OCI-M1 (cell line): ENCODE measurements around the gene CBLC.

ENCODE experiments used
- DNase-seq: peaks from one replicate; lab custom pipeline; 2025; lab: John Stamatoyannopoulos, UW

Gene CBLC

DNA sequence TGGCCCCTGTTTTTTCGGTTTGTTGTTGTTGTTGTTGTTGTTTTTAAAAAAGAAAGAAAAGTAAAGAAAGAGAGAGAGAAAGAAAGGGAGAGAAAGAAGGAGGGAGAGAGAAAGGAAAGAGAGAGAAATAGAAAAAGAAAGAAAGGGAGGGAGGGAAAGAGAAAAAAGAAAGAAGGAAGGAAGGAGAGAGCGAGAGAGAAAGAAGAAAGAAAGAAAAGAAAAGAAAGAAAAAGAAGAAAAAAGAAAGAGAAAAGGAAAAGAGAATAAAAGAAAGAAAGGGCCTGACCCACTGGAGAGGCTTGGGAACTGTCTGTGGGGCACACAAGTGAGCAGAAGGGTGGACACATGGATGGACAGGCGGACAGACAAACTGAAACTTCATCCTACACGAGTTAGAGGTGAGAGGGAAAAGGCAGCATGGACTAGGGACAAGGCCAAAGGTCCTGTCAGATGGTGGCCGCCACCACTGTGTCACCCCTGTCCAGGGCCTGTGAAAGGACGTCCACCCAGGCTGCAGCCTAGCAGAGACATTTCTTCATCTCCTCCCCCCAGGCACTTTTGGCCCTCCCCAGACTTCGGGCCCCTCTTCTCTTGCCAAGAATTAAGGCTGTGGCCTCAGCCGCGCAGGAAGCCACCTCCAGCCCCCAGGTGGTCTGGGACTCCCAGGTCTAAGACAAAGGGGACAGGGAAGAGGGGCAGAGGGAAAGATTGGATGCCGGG, 22.1 kb downstream of the CBLC start:
- DNase-seq = no peak

DNA sequence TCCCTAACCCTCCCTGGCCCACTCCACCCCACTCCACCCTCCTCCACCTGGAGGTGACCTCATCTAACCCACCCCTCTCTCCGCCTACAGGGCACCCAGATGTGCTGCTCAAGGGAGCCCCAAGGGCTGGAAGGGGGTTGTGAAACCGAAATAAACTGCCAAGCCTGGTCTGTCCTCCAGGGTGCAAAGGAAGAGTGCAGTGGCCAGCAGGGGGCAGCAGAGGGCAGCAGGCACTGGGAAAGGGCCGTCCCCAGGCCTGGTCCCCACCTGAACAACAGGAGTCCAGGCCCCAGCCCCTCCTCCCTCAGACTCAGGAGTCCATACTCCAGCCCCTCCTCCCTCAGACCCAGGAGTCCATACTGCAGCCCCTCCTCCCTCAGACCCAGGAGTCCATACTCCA, 22.8 kb downstream of the CBLC start:
- peak; percentile 93 for DNase-seq

DNA sequence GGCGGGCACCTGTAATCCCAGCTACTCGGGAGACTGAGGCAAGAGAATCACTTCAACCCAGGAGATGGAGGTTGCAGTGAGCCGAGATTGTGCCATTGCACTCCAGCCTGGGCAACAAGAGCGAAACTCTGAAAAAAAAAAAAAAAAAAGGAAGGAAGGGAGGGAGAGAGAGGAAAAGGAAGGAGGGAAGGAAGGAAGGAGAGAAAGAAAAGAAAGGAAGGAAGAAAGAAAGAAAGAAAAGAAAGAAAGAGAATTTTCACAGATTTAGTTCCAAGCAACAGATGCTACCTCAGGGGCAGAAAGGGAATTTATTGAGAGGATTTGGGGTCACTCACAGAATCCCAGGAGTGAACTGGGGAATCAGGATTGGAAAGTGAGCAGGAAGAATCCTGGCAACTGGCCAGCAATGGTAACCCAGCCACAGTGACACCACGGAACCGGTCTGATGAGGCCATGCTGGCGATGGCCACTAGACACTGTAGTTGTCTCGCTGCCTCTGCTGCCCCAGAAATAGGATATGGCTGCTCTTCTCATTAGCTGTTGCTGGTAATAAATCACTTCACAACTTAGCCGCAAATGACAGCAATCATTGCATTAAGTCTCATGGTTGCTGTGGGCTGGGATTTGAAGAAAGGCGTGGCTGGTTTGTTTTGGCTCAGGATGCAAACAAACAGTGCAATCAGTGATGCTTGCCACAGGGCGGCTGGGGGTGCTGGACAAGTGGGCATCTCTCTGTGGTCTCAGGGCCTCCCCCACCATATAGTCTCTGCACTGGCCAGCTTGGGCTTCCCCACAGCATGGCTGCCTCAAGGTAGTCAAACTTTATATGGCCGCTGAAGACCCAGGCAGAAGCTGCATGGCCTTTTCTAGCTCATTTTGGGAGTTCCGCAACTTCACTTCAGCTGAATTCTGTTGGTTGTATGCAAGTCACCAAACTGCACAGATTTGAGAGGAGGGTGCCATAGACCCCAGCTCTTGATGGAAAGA, 26.0 kb downstream of the CBLC start:
- no peak for DNase-seq

DNA sequence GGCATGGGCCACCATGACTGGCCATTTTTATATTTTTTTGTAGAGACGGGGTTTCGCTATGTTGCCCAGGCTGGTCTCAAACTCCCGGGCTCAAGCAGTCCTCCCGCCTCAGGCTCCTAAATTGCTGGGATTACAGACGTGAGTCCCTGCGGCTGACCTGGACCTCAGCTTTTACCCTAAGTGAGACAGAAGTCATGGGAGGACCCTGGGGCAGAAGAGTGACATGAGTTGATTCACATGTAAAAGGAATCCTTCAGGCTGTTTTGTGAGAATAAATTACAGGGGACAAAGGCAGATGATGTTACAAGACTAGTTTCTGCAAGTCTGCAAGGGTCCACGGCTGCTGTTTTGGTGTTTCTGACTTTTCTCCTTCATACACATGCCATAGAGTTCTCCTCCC, 28.6 kb downstream of the CBLC start:
- peak; percentile 13 for DNase-seq

DNA sequence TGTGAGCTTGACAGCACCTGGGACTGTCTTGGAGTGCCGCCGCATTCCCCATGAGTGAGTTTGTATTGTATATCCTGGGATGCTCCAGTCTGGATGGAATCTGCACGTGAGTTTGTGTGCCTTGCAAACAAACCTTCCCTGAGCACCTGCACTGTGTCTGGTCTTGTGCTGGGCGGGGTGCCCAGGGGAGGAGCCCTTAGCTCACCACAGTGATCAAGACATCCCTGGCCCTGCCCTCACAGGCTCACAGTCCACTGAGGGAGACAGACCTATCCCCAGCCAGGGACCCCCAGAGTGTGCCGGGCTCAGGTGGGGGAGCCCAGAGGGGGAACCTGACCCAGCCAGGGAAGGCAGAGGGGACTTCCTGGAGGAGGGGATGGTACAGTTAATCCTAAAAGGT, 29.5 kb downstream of the CBLC start:
- DNase-seq = no peak

DNA sequence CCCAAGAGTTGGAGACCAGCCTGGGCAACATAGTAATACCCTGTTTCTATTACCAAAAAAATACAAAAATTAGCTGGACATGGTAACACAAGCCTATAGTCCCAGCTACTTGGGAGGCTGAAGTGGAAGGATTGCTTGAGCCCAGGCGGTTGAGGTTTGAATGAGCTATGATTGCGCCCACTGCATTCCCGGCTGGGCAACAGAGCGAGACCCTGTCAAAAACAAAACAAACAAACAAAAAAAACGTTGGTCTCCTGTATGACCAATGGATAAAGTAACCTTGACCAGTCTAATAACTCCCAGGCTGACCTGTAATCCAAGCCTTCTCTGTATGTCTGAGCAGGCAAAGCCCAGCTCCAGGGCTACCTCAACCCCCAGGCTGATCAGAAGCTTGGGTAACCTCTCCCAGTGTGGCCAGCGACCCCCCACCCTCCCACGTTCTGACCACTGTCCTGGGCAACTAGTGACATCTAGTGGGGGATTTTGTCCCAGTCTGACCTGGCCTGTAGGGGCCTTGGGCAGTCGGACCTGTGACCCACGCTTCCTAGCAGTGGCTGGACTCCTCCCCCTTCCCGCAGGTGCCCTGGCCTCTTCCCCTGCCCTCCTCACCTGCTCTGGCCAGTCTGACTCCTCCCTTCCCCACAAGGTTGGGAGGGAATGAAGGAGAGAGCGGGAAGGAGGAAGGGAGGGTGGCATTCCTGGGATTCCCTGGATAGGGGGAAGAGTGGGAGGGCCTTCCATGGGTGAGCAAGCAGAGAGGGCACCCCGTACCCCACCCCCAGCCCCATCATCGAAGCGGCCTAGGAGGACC, 30.2 kb downstream of the CBLC start:
- DNase-seq = peak; percentile 80

DNA sequence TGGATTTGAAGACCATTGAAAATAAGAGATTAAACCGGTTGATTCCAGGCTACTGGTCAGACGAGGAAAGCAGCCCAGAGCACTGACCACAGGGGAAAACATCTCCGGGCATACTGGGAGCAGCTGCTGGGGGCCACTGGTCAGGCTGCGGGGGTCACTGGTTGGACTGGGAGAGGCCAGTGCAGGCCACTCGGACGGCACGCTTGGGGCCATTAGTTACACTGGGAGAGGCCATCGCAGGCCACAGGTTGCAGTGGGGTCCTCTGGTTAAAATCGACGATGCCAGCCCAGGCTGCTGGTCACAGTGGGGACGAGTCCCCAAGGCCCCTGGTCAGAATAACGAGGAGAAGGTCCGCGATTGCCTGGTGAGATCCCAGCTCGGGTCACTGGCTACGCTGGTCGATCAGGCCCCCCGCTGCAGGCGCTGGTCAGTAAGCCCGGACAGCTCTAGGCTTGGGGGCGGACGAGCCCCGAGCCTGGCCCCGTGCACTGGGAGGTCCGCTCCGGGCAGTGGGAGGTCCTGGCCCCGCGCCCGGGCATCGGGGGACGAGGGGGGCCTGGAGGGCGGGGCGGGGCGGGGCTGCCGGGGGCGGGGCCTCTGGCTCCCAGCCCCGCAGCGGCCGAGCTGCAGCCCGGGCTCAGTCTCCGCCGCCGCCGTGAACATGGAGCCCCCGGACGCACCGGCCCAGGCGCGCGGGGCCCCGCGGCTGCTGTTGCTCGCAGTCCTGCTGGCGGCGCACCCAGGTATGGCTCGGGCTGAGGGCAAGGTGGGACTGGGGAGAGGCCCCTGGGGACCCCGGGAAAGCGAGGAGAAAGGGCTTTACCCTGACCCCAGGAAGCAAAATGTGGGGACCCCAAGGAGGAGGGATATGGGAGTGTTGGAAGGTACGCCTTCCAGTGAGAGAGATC, 31.0 kb downstream of the CBLC start, which contains the start of gene BCAM:
BCAM (plus strand) TSS at position 641 of the 909 bp plus-strand sequence; CDS start at position 663, 22 bp downstream.
- peak; percentile 37 for DNase-seq

DNA sequence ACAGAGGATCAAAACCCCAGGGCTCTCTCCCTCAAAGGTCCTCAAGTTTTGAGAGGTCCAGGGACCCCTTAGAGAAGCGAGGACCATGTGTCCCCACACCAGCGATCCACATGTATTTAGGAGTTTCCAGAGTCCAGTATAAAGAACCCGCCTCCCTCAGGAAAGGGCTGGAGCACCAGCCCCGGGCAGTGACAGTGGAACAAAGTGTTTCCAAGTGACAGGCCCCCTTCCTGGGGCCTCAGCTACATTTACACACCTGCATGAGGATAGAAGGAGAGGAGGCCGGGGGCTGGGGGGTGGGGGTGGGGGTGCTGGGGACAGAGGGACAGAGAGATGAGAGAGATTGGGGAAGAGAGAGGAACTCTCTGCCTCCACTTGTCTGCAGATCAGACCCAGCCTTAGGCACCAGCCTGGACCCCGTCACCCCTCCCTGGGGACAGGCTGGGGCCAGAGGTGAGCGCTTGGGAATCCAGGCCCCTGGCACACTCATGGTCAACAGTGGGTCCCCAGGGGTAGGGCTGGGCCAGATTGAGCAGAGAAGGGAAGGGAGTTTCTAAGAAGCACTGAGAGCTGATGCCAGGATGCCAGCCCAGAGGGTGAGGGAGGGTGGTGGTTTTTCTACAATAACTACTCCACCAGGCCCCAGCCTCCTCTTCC, 32.0 kb downstream of the CBLC start:
- DNase-seq = no peak

DNA sequence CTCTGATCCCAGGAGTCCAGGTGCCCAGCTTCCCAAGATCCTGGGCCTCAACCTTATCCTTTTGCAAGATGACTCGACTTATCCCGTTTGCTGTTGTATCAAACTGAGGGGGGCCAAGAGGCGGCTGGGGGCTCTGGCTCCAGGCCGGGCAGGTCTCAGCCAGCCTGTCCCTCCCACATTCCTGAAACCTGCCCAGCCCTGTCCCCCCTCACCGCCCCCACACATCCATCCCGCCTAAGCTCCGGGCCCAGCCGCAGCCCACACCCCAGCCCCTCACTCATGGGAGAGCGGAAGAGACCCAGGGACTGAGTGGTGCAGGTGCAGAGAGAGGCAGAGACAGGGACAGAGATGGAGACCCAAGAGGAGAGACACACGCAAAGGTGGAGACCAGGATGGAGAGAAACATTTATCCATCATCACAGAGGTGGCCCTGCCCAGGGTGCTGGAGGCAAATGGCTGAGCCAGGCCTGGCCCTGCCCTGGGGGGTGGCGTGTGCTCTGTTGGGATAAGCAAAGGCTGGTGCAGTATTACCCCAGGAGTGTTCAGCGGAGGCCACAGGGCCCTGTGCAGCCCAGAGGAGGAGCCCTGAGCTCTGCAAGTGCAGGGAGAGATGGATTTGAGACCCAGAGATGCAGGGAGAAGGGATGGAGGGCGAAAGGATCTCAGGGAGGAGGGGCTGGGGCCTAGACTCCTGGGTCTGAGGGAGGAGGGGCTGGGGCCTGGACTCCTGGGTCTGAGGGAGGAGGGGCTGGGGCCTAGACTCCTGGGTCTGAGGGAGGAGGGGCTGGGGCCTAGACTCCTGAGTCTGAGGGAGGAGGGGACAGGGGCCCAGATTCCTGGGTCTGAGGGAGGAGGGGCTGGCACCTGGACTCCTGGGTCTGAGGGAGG, 32.8 kb downstream of the CBLC start:
- DNase-seq = no peak

DNA sequence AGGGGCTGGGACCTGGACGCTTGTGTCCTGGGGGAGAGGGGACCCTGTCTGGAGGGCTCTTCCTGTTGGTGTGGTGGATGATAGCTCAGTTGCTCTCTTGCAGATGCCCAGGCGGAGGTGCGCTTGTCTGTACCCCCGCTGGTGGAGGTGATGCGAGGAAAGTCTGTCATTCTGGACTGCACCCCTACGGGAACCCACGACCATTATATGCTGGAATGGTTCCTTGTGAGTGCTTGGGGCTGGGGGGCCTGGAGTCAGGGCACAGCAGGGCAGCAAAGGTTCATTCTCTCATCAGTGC, 33.4 kb downstream of the CBLC start:
- no peak for DNase-seq

DNA sequence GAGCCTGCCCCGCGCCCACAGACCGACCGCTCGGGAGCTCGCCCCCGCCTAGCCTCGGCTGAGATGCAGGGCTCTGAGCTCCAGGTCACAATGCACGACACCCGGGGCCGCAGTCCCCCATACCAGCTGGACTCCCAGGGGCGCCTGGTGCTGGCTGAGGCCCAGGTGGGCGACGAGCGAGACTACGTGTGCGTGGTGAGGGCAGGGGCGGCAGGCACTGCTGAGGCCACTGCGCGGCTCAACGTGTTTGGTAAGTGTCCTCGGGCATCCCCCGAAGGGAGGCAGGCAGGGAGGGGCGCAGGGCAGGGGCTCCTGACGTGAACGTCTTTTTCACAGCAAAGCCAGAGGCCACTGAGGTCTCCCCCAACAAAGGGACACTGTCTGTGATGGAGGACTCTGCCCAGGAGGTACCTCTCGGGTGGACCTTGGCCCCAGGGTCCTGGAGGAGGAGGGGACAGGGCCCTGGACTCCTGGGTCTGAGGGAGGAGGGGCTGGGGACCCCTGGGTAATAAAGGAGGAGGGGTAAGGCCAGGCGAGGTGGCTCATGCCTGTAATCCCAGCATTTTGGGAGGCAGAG, 34.5 kb downstream of the CBLC start:
- DNase-seq = no peak

DNA sequence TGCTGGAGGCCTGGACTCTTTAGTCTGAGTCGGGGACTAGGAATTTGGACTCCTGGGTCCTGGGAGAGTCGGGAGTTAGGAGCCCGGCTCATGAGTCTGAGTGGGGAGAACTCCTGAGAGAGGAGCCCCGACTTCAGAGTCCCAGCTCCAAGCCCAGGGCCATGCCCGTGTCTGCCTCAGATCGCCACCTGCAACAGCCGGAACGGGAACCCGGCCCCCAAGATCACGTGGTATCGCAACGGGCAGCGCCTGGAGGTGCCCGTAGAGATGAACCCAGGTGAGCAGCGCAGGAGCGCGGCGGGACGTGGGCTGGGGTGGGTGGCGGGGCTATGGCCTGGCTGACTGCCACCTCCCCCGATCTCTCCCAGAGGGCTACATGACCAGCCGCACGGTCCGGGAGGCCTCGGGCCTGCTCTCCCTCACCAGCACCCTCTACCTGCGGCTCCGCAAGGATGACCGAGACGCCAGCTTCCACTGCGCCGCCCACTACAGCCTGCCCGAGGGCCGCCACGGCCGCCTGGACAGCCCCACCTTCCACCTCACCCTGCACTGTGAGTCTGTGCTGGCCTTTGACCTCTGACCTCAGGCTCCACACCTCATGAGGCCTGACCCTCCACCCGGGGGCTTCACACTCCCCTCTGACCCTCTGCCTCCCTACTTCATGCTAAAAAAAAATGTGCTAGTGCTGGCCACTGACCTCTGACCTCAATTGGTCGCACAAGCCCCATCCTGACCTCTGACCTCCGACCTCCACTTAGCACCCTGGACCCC, 35.6 kb downstream of the CBLC start:
- DNase-seq = no peak

DNA sequence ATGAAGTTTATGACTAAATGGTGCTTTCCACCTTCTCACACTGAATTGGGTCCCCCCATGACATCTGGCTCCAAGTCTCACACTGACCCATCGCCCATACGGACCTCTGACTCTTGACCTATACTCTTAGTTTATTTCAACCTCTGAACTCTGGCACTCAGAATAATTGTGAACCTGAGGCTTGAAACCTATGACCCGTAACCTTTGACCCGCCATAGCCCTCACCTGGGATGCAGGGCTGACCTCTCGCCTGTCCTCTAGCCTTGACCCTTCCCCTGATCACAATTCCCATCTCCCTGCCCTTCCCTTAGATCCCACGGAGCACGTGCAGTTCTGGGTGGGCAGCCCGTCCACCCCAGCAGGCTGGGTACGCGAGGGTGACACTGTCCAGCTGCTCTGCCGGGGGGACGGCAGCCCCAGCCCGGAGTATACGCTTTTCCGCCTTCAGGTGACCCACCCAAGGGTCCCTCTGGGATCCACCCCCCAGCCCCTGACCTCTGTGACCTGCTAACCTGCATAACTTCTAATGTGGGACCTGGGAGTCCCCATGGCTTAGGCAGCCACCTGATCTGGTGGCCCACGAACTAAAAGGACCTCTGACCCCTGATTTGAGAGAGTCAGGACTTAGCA, 36.3 kb downstream of the CBLC start:
- DNase-seq = no peak

DNA sequence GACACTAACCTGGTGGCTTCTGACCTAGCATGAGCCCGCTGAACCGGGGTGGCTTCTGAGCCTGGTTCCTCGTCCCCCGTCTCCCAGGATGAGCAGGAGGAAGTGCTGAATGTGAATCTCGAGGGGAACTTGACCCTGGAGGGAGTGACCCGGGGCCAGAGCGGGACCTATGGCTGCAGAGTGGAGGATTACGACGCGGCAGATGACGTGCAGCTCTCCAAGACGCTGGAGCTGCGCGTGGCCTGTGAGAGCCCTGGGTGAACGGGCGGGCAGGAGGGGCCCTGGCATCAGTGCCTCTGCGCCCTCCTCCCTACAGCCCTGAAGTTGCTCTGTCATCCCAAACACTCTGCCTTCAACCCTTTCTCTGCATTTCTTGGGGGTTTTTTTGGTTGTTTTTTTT, 36.8 kb downstream of the CBLC start:
- no peak for DNase-seq

DNA sequence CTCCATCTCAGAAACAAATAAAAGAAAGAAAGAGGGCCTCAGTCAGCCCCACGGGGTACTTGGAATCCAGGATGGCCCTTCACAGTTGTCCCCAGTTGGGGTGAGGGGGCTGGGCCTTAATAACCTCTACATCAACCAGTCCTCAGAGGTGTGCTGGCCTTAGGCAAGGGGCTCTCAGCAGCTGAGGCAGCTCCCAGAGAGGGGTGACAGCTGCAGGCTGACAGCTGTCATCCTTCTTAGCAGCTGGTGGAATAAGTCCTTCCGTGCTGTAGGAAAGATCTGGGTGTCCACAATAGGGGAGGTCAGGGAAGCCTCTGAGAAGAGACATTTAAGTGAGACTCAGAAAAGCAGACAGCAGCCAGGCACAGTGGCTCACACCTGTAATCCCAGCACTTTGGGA, 38.6 kb downstream of the CBLC start:
- DNase-seq = no peak

DNA sequence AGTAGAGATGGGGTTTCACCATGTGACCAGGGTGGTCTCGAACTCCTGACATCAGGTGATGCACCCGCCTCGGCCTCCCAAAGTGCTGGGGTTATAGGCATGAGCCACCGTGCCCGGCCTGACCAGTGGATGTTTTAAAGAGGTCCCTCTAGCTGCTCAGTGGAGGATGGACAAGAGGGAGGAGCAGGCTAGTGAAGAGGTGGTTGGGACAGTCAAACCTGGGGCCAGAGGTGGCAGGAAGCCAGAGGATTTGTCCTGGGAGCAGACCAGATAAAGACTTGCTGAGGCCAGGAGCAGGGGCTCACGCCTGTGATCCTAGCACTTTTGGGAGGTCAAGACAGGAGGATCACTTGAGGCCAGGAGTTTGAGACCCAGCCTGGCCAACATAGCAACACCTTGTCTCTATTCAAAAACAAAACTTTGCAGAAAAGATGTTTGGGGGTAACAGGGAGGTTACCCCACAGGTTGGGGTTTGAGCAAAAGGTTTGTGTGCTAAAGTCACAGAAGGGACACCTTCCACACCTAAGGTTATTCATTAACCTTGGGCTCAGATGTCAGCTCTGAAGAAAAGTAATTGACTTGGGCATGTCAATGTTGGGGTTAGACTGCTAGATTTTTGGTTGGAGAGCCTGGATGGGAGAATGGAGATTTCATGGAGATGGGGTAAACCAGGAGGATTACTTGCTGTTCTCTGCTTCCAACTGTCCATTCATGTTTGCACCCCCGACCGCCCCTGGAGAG, 40.2 kb downstream of the CBLC start:
- no peak for DNase-seq

DNA sequence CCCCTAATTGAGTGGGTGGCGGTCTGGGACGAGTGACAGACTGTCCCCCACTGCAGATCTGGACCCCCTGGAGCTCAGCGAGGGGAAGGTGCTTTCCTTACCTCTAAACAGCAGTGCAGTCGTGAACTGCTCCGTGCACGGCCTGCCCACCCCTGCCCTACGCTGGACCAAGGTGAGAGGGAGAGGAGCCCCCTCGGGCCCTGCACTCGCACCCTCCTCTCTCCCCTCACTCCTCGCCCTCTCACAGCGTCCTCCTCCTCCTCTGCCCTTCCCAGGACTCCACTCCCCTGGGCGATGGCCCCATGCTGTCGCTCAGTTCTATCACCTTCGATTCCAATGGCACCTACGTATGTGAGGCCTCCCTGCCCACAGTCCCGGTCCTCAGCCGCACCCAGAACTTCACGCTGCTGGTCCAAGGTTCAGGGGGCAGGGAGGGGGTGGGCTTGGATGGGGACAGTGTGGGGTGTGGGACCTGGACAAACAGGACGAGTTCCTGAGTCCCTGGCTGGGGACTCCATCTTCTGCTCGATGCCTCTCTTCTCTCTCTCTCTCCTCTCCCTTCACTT, 40.9 kb downstream of the CBLC start:
- no peak for DNase-seq
